ACC112 (cell line): ENCODE measurements around the gene NFIC.
"Not testable (repeated sequence)": the region's sequence is repeated elsewhere in the genome, so short reads cannot be mapped to it uniquely, and the experiment has no call there.

ENCODE experiments used
- H2AFZ ChIP-seq: fragments of 200-600 bp; sonication (generic); one replicate; pipeline ENCODE4 v1.6.0; 2017; ENCODE audit warnings: antibody characterized with exemption, low read length; ENCODE audit not compliant: unreplicated experiment
- H3K27ac ChIP-seq: fragments of 200-600 bp; sonication (generic); 2 replicates; pipeline ENCODE4 v1.5.1; 2014; ENCODE audit warnings: low read depth, mild to moderate bottlenecking, antibody characterized with exemption, low read length, moderate library complexity
- H3K27me3 ChIP-seq: fragments of 200-600 bp; sonication (generic); 2 replicates; pipeline ENCODE4 v1.6.1; 2014; ENCODE audit warnings: mild to moderate bottlenecking, antibody characterized with exemption, low read length, moderate library complexity, mixed read lengths; ENCODE audit not compliant: insufficient read depth
- H3K36me3 ChIP-seq: fragments of 200-600 bp; sonication (generic); 2 replicates; pipeline ENCODE4 v1.6.1; 2016; ENCODE audit warnings: mild to moderate bottlenecking, antibody characterized with exemption, low read length, moderate library complexity, mixed read lengths; ENCODE audit not compliant: insufficient read depth
- H3K4me1 ChIP-seq: fragments of 200-600 bp; sonication (generic); one replicate; pipeline ENCODE4 v1.6.1; 2016; ENCODE audit warnings: low read length, mixed read lengths; ENCODE audit not compliant: insufficient read depth, unreplicated experiment, control insufficient read depth
- H3K4me3 ChIP-seq: fragments of 200-600 bp; sonication (generic); 2 replicates; pipeline ENCODE4 v1.5.1; 2014; ENCODE audit warnings: mild to moderate bottlenecking, low read depth, low read length
- H3K79me2 ChIP-seq: fragments of 200-600 bp; sonication (generic); one replicate; pipeline ENCODE4 v1.6.0; 2016; ENCODE audit warnings: low read length; ENCODE audit not compliant: control insufficient read depth, unreplicated experiment, insufficient read depth

NFIC gene

DNA sequence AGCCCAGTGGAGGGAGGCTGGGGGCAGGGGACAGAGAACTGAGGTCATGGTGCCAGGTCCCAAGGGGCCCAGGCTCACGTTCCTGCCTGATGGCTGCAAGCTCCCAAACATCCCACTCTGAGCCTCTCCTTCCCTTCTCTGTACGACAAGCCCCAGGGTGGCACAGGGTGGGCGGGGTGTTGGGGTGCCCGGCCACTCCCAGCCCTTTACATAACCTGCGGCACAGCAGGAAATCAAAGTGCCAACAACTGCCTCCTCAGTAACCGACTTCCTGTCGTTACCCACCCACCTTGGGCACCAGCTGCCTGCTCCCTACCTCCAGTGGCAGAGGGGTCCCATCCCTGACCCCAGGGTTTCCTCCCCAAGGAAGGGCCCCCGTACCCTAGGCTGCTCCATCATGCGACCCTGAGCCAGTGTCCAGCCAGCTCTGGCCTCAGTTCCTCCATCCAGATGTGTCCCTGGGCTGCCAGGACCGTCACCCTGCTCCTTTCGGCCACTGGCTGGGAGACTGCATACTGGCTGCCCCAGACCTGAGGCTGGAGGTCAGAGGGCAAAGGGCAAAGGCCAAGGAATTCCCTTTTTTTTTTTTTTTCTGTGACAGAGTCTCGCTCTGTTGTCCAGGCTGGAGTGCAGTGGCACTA, 27.7 kb upstream of the NFIC start:
- Histone ChIP-seq H3K27me3 (no peaks in the 10 kb centered on the region), H3K36me3 (no peaks in the 10 kb centered on the region), H3K4me3 (no peak overlapping the region), H3K4me1 (peaks cover 26% of the 10 kb centered on the region), H2AFZ (no peak overlapping the region), H3K27ac (no peak overlapping the region), H3K79me2 (no peaks in the 10 kb centered on the region)

- Histone ChIP-seq H3K4me1 (peaks cover 23% of the 10 kb centered on the region), H2AFZ (no peak overlapping the region), H3K4me3 (no peak overlapping the region), H3K36me3 (no peaks in the 10 kb centered on the region), H3K27me3 (no peaks in the 10 kb centered on the region), H3K79me2 (no peaks in the 10 kb centered on the region), H3K27ac (no peak overlapping the region)
Measured at GRCh38 chr19:3340340-3340739, 26.0 kb upstream of the NFIC start.

DNA sequence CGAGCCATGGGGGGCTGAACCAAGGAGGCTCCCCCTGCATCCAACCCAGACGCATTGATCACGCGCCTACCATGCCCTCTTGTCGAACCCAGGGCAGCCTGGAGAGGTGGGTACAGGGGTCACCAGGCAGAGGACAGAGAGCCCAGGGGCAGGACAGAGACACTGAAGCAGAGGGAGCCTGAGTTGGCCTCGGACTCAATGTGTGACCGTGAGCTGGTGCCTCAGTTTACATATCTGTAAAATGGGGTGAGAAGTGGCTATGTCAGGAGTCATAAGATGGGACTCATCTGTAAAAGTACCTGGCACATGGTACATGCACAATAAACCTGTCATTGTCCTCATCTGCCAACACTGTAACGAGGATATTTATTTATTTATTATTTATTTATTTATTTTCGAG, 24.1 kb upstream of the NFIC start:
- no peaks in the 10 kb centered on the region for H3K36me3 ChIP-seq
- peaks cover 15% of the 10 kb centered on the region for H3K4me1 ChIP-seq
- H2AFZ ChIP-seq = no peak overlapping the region
- no peaks in the 10 kb centered on the region for H3K27me3 ChIP-seq
- H3K27ac ChIP-seq = no peak overlapping the region
- H3K4me3 ChIP-seq = no peak overlapping the region
- H3K79me2 ChIP-seq = no peaks in the 10 kb centered on the region

- not testable (repeated sequence) for H2AFZ ChIP-seq, H3K4me3 ChIP-seq, H3K36me3 ChIP-seq, H3K27ac ChIP-seq, H3K27me3 ChIP-seq, H3K79me2 ChIP-seq
- H3K4me1 ChIP-seq = peaks cover 11% of the 10 kb centered on the region
Measured at GRCh38 chr19:3342962-3343361, 23.4 kb upstream of the NFIC start.

DNA sequence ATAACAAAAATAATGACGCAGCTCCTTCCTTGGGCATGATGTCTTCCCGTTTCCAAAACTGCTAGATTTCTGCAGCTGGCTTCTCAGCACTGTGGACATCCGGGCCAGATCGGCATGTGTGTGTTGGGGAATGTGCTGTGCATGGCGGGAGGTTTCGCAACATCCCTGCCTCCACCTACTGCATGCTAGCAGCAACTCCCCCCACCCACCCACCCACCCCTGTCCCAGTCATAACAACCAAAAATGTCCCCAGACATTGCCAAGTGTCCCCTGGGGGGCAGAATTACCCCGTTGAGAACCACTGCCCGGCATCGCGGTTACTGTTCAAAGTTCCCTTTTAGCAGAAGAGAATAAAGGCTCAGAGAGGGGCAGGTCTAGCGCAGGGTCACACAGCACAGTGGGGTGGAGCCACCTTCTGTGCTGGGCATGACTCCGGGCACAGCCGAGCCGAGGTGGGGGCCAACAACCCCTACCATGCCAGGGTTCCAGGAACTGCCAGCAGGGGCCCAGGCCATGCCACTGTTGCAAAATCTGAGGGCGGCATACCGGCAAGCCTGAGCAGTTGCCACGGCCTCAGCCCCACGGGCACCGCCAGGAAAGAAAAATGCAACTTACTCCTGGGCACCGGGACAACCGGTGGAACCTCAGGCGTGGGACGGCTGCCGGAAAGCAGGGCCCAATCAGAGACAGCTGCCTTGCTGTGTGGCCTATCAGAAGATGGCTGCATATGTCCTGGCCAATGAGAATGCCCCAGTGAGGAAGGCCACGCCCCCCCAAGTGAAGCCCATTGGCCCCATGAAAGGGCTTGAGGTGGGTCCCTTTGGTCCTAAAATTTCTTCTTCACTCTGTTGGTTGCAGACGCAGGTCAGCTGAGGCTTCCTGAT, 22.5 kb upstream of the NFIC start:
- Histone ChIP-seq H3K27ac (peak overlapping the region; percentile 28; the same call in 1 of the 2 replicates), H3K79me2 (no peaks in the 10 kb centered on the region), H3K36me3 (no peaks in the 10 kb centered on the region), H3K4me1 (peaks cover 11% of the 10 kb centered on the region), H3K27me3 (no peaks in the 10 kb centered on the region), H3K4me3 (peak overlapping the region; percentile 48; the same call in 1 of the 2 replicates), H2AFZ (no peak overlapping the region)

- Histone ChIP-seq H3K79me2 (no peaks in the 10 kb centered on the region), H3K36me3 (no peaks in the 10 kb centered on the region), H3K4me3 (no peak overlapping the region), H3K27me3 (no peaks in the 10 kb centered on the region), H3K4me1 (peaks cover 11% of the 10 kb centered on the region), H2AFZ (no peak overlapping the region), H3K27ac (no peak overlapping the region)
Measured at GRCh38 chr19:3344608-3345598, 21.5 kb upstream of the NFIC start.

DNA sequence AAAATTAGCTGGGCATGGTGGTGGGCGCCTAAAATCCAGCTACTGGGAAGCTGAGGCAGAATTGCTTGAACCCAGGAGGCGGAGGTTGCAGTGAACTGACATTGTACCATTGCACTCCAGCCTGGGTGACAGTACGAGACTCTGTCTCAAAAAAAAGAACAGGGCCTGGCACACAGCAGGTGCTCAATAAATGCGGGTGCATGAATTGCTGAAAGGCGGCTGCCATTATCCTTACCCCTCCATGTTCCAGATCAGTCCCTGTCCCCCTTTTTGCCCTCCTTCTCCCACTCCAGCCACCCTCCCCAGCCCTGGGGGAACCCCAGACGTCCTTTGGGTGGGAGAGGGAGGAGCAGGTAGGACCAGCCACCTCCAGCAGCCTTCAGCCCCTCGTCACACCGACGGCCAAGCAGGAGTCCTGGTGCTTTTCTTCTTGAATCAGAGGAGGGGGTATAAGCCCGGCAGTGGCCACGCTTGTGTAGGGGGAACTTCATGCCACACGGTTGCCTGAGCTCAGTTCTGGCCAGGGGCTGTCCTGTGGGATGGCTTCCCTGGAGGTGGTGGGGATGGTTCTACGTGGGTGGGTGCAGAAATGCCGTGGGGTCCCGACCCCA, 20.4 kb upstream of the NFIC start:
- peak overlapping the region; percentile 13 for H2AFZ ChIP-seq
- H3K79me2 ChIP-seq = no peaks in the 10 kb centered on the region
- H3K27me3 ChIP-seq = no peaks in the 10 kb centered on the region
- H3K27ac ChIP-seq = peak overlapping the region; percentile 59
- no peak overlapping the region for H3K4me3 ChIP-seq
- H3K4me1 ChIP-seq = peaks cover 11% of the 10 kb centered on the region
- H3K36me3 ChIP-seq = no peaks in the 10 kb centered on the region

DNA sequence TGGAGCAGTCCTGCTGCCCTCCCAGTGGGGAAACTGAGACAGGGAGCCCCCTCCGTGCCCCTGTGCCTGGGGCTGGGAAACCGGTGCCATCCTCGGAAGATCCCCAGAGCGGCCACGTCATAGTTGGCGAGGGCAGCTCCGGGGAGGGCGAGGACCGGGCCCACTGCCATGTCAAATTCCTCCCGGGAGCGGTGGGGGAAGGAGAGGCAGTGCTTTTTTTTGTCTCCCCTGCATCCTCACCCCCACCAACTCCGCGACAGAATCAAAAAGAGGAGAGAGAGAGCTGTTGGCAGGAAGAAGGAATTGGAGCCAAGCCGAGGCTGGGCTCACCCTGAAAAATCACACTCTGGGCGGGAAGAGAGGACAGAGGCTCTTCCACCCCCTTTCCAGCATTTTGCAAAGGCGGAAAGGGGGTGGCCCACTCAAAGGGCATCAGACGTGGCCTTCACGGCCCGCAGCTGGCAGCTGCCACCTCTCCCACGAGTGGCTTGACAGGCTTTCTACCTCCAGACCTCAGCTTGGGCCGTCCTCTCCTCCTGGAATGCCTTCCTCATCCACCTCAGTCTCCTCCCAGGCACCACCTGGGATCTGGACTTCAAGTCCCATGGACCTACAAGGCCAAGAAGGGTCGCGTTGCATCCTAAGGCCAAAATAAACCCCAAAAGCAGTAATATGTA, 19.6 kb upstream of the NFIC start:
- H3K27ac ChIP-seq = peak overlapping the region; percentile 59
- H2AFZ ChIP-seq = peak overlapping the region; percentile 39
- H3K4me1 ChIP-seq = peaks cover 11% of the 10 kb centered on the region
- H3K79me2 ChIP-seq = no peaks in the 10 kb centered on the region
- no peaks in the 10 kb centered on the region for H3K27me3 ChIP-seq
- peak overlapping the region; percentile 40 for H3K4me3 ChIP-seq
- no peaks in the 10 kb centered on the region for H3K36me3 ChIP-seq

DNA sequence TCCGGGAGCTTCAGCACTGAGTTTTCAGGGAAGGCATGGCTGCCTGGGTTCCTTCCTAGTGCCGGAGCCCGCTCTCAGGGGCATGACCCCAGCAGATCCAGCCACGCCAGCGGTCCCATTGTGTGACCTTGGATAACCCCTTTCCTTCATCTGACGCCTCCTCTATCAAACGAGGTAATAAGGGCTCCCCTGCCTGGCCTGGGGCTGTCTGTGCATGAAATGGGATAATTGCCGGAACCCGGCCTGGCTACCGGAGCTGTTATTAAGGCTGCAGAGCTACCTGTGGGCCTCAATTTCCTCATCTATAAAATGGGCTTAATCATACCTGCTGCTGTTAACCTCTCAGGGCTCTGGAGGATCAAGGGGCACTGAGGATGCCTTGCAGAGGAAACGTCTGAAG, 18.3 kb upstream of the NFIC start:
- Histone ChIP-seq H3K27ac (no peak overlapping the region), H3K27me3 (no peaks in the 10 kb centered on the region)

DNA sequence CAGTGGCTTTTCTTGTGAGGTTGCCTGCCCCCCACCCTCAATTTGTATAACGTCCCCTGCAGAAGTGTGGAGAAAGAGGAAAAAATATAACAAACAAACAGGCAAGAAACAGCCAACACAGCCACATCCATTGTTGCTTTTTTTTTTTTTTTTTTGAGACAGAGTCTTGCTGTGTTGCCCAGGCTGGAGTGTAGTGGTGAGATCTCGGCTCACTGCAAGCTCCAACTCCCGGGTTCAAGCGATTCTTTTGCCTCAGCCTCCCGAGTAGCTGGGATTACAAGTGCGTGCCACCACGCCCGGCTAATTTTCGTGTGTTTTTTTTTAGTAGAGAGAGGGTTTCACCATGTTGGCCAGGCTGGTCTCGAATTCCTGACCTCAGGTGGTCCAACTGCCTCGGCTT, 17.9 kb upstream of the NFIC start:
- H2AFZ ChIP-seq, H3K27me3 ChIP-seq, H3K79me2 ChIP-seq, H3K36me3 ChIP-seq, H3K4me3 ChIP-seq, H3K27ac ChIP-seq: not testable (repeated sequence)
- peaks cover 11% of the 10 kb centered on the region for H3K4me1 ChIP-seq

More for the DNA sequence above, 18.3 kb upstream of the NFIC start:
- H3K79me2 ChIP-seq = no peaks in the 10 kb centered on the region
- no peaks in the 10 kb centered on the region for H3K36me3 ChIP-seq
- peaks cover 11% of the 10 kb centered on the region for H3K4me1 ChIP-seq
- H3K4me3 ChIP-seq = no peak overlapping the region
- H2AFZ ChIP-seq = no peak overlapping the region
